H1 (cell line): ENCODE measurements around the gene C22orf39. TPM values are rescaled to one million over a fixed set of nuclear protein-coding genes. Genes with fewer than 3 reads are reported as not detected.

ENCODE experiments used
- CTCF ChIA-PET: fragments of 300-600 bp; sonication (Branson Sonifier 250); formaldehyde crosslinking; loops from one replicate; lab custom pipeline; 2021; ENCODE audit not compliant: partially characterized antibody; lab: Charles Lee
- POLR2A ChIA-PET: fragments of 300-600 bp; sonication (Branson Sonifier 250); formaldehyde crosslinking; loops from one replicate; lab custom pipeline; 2021; ENCODE audit warnings: inconsistent platforms; ENCODE audit not compliant: partially characterized antibody; lab: Charles Lee
- DNase-seq, 2 experiments: peaks; one replicate each; pipeline versions ENCODE4 v3.0.0 to v3.0.0-alpha.2; 2010 to 2022; ENCODE audit warnings: low spot score in 2 of 2, low read depth in 1 of 2, mixed read lengths in 1 of 2
- FAIRE-seq: peaks from 2 replicates; lab custom pipeline; 2011; peaks lifted over from hg19 to GRCh38; lab: Jason Lieb, UNC
- H2AFZ ChIP-seq: 2 replicates; pipeline ENCODE4 v1.8.1; 2012; ENCODE audit warnings: low read length, inconsistent platforms
- H2AK5ac ChIP-seq: 2 replicates; pipeline ENCODE4 v1.6.1; 2013; ENCODE audit warnings: low read depth, low read length
- H2BK120ac ChIP-seq: replicated peaks from 2 replicates; pipeline ENCODE3; 2013; ENCODE audit warnings: low read depth, low read length, inconsistent platforms
- H2BK12ac ChIP-seq: 2 replicates; pipeline ENCODE4 v1.6.1; 2013; ENCODE audit warnings: low read depth, low read length
- H2BK15ac ChIP-seq: 2 replicates; pipeline ENCODE4 v1.6.1; 2013; ENCODE audit warnings: low read length
- H2BK20ac ChIP-seq: 2 replicates; pipeline ENCODE4 v1.6.1; 2013; ENCODE audit warnings: low read length
- H2BK5ac ChIP-seq: 2 replicates; pipeline ENCODE4 v1.6.1; 2013; ENCODE audit warnings: low read depth, low read length
- H3K14ac ChIP-seq: 2 replicates; pipeline ENCODE4 v1.6.1; 2013; ENCODE audit warnings: inconsistent platforms; ENCODE audit not compliant: insufficient read length
- H3K18ac ChIP-seq: 2 replicates; pipeline ENCODE4 v1.6.1; 2013; ENCODE audit warnings: low read length; ENCODE audit errors: extremely low read depth
- H3K23ac ChIP-seq: 2 replicates; pipeline ENCODE4 v1.6.1; 2013; ENCODE audit warnings: inconsistent platforms; ENCODE audit not compliant: insufficient read length
- H3K23me2 ChIP-seq: 2 replicates; pipeline ENCODE4 v1.6.1; 2013; ENCODE audit warnings: low read depth, low read length
- H3K27ac ChIP-seq: 2 replicates; pipeline ENCODE4 v1.6.1; 2011; ENCODE audit warnings: low read depth, low read length, inconsistent platforms
- H3K27me3 ChIP-seq, 4 experiments: replicated peaks in 1 of 4; 1 replicate in 1 of 4; 2 replicates in 3 of 4; pipeline versions ENCODE4 v1.6.1 to v1.8.1; 2011 to 2013; ENCODE audit warnings: low read length in 3 of 4, mild to moderate bottlenecking in 3 of 4, inconsistent platforms in 2 of 4, mixed read lengths in 2 of 4, moderate library complexity in 1 of 4; ENCODE audit not compliant: control insufficient read depth in 3 of 4, insufficient read depth in 3 of 4; ENCODE audit errors: extremely low read depth in 1 of 4
- H3K36me3 ChIP-seq, 4 experiments: 2 replicates each; pipeline versions ENCODE4 v1.6.1 to v1.8.1; 2011 to 2013; ENCODE audit warnings: mild to moderate bottlenecking in 4 of 4, low read length in 3 of 4, moderate library complexity in 2 of 4, control low read depth in 1 of 4, inconsistent platforms in 1 of 4; ENCODE audit not compliant: insufficient read depth in 4 of 4, control insufficient read depth in 2 of 4
- H3K4ac ChIP-seq: replicated peaks from 2 replicates; pipeline ENCODE3; 2013; ENCODE audit warnings: low read length, low read depth, mixed read lengths, inconsistent platforms; ENCODE audit not compliant: insufficient read length
- H3K4me1 ChIP-seq, 4 experiments: replicated peaks in 1 of 4; 1 replicate in 1 of 4; 2 replicates in 3 of 4; pipeline versions ENCODE4 v1.6.1 to v1.8.1; 2011 to 2013; ENCODE audit warnings: low read length in 3 of 4, inconsistent platforms in 2 of 4, mixed read lengths in 1 of 4; ENCODE audit not compliant: insufficient read depth in 4 of 4, control insufficient read depth in 3 of 4
- H3K4me2 ChIP-seq, 2 experiments: 2 replicates each; pipeline versions ENCODE4 v1.6.1 to v1.8.1; 2011 to 2013; ENCODE audit warnings: low read depth in 2 of 2, low read length in 2 of 2, control low read depth in 1 of 2, inconsistent platforms in 1 of 2, mild to moderate bottlenecking in 1 of 2; ENCODE audit not compliant: insufficient read depth in 1 of 2
- H3K4me3 ChIP-seq, 4 experiments: fragments of 200-600, 300-600 bp in 1 of 4; sonication (generic), shearing (Covaris generic), sonication (Bioruptor Twin) in 1 of 4; 2 replicates each; pipeline versions ENCODE4 v1.5.1 to v1.8.1; 2011 to 2016; ENCODE audit warnings: low read length in 4 of 4, low read depth in 3 of 4, control low read depth in 2 of 4, inconsistent platforms in 2 of 4, mild to moderate bottlenecking in 2 of 4, mixed read lengths in 1 of 4, moderate library complexity in 1 of 4; ENCODE audit not compliant: insufficient read depth in 2 of 4; ENCODE audit errors: extremely low read depth in 1 of 4
- H3K56ac ChIP-seq: replicated peaks from 2 replicates; pipeline ENCODE3; 2013; ENCODE audit warnings: low read depth, mild to moderate bottlenecking, mixed read lengths, low read length, inconsistent platforms; ENCODE audit not compliant: insufficient read length
- H3K79me1 ChIP-seq: 2 replicates; pipeline ENCODE4 v1.6.1; 2013; ENCODE audit warnings: low read depth, low read length, control low read depth
- H3K79me2 ChIP-seq, 2 experiments: 2 replicates each; pipeline versions ENCODE4 v1.6.1 to v1.8.1; 2012 to 2013; ENCODE audit warnings: low read length in 2 of 2, mild to moderate bottlenecking in 2 of 2, inconsistent platforms in 1 of 2; ENCODE audit not compliant: insufficient read depth in 2 of 2, control insufficient read depth in 1 of 2
- H3K9ac ChIP-seq, 4 experiments: replicated peaks in 1 of 4; 1 replicate in 1 of 4; 2 replicates in 3 of 4; pipeline versions ENCODE4 v1.6.1 to v1.8.1; 2011 to 2013; ENCODE audit warnings: low read depth in 3 of 4, low read length in 3 of 4, control low read depth in 2 of 4, mild to moderate bottlenecking in 2 of 4, moderate library complexity in 2 of 4, inconsistent platforms in 1 of 4; ENCODE audit errors: extremely low read depth in 1 of 4
- H3K9me3 ChIP-seq, 2 experiments: 2 replicates each; pipeline versions ENCODE4 v1.6.1 to v1.8.1; 2012 to 2013; ENCODE audit warnings: mild to moderate bottlenecking in 2 of 2, moderate library complexity in 2 of 2, control low read depth in 1 of 2, inconsistent platforms in 1 of 2, low read depth in 1 of 2, low read length in 1 of 2, mixed read lengths in 1 of 2; ENCODE audit not compliant: insufficient read depth in 2 of 2
- H4K20me1 ChIP-seq, 2 experiments: replicated peaks in 1 of 2; 2 replicates each; pipeline versions ENCODE3 to v1.8.1; 2011 to 2013; ENCODE audit warnings: inconsistent platforms in 2 of 2, low read length in 2 of 2, mild to moderate bottlenecking in 1 of 2; ENCODE audit not compliant: insufficient read depth in 2 of 2, control insufficient read depth in 1 of 2
- H4K5ac ChIP-seq: 2 replicates; pipeline ENCODE4 v1.6.1; 2013; ENCODE audit warnings: low read length, low read depth, mixed read lengths, inconsistent platforms; ENCODE audit not compliant: insufficient read length
- H4K8ac ChIP-seq: 2 replicates; pipeline ENCODE4 v1.8.0; 2013; ENCODE audit warnings: mild to moderate bottlenecking, moderate library complexity, low read length, inconsistent platforms; ENCODE audit not compliant: insufficient read depth; ENCODE audit errors: extremely low read depth
- H4K91ac ChIP-seq: replicated peaks from 2 replicates; pipeline ENCODE3; 2013; ENCODE audit warnings: low read length, mixed read lengths, inconsistent platforms; ENCODE audit not compliant: insufficient read length
- FOSL1 ChIP-seq: IDR thresholded peaks from 2 replicates; pipeline ENCODE4 v1.6.1; 2011; ENCODE audit warnings: mild to moderate bottlenecking, low read depth, low read length, moderate library complexity; ENCODE audit not compliant: insufficient read depth
- PHF8 ChIP-seq: fragments of 200-600 bp; sonication (generic); conservative IDR thresholded peaks from 2 replicates; pipeline ENCODE4 v1.7.1; 2012; ENCODE audit warnings: low read depth, mild to moderate bottlenecking, inconsistent platforms, low read length, moderate library complexity
- RAD21 ChIP-seq, 2 experiments: IDR thresholded peaks in 1 of 2; conservative IDR thresholded peaks in 1 of 2; 2 replicates each; pipeline ENCODE4 v1.6.1; 2011; ENCODE audit warnings: low read depth in 2 of 2, low read length in 2 of 2, improper control_type of control experiment in 1 of 2, inconsistent platforms in 1 of 2, mild to moderate bottlenecking in 1 of 2, moderate library complexity in 1 of 2
- SAP30 ChIP-seq: fragments of 300-600 bp; sonication (generic); IDR thresholded peaks from 2 replicates; pipeline ENCODE4 v1.7.1; 2012; ENCODE audit warnings: low read length, moderate library complexity, mild to moderate bottlenecking, inconsistent platforms; ENCODE audit not compliant: insufficient read depth, insufficient replicate concordance
- SP4 ChIP-seq: IDR thresholded peaks from 2 replicates; pipeline ENCODE4 v1.6.1; 2012; ENCODE audit warnings: low read length, inconsistent platforms
- ZNF274 ChIP-seq: IDR thresholded peaks from 2 replicates; pipeline ENCODE4 v1.7.0; 2012; ENCODE audit warnings: low read length, borderline replicate concordance; ENCODE audit errors: extremely low read depth
- WGBS, 2 experiments: shearing (Covaris generic) in 1 of 2; methylation state at CpG; one replicate each; pipeline versions ENCODE4 v1.1.6 to v1.1.7; 2013 to 2015; ENCODE audit warnings: low lambda C conversion rate in 2 of 2, mixed read lengths in 2 of 2, inconsistent platforms in 1 of 2, low coverage in 1 of 2, missing lambda C conversion rate in 1 of 2; ENCODE audit not compliant: insufficient replicate concordance in 2 of 2, insufficient coverage in 1 of 2, insufficient read length in 1 of 2; ENCODE audit errors: extremely low coverage in 1 of 2, missing lambda C conversion rate in 1 of 2; 5-methylcytosine and 5-hydroxymethylcytosine counted together
- polyA plus RNA-seq, 7 experiments: library from polyadenylated mRNA; depleted of rRNA in 3 of 7; stranded (reverse) in 5 of 7; unstranded in 2 of 7; fragments of >200 nt in 5 of 7; fragments of 200-250 nt in 2 of 7; gene quantifications; 1 replicate in 5 of 7; 2 replicates in 1 of 7; 4 replicates in 1 of 7; pipeline versions ENCODE4 v1.2.1 to v1.2.3, GENCODE V29; 2011 to 2013; ENCODE audit warnings: missing spikeins in 2 of 7, mixed read lengths in 2 of 7
- total RNA-seq: library from RNA; stranded (reverse); fragmentation: NEBNext Ultra II Directional; extraction: Animal tissue kit (Norgen Biotek cat#: 25700); gene quantifications from 2 replicates; pipeline ENCODE4 v1.2.1, GENCODE V29; 2021

C22orf39 gene
- total and polyA plus RNA-seq, 2 of the 8 experiments (the other 6 are each of a cell fraction or from before 2014, with no cell fraction given) = 22.7 to 27.7 TPM

DNA sequence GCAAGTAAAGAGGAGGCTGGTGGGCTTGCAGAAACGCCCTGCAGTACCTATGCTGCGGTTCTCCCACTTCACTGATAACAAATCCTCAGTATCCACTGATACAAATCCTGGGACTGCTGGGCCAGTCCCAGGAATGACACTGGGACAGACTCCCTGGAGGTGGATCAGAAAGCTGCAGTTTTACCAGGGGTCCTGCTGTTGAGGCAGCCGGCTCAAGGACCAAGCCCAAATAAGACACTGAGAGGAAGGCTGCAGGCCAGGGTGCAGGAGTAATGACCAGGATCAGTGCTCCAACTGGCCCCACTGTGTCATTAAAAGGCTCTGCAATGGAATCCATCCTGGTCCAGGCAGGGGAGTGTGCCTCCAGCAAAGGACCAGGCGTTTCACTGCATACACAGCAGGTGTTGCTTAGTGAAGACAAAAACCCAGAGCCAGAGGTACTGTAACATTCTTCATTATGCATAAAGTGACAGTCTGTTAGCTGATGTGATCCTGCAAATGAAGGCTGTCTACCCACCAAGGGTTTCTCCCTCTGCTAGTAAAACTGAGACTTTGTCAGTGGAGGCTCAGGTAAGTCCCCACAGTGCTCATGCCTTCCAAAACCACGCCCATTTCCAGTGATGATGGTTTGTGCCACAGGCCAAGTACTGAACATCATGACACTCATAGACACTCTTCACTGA is 1.4 kb upstream of the C22orf39 start:
- Histone ChIP-seq H4K91ac (no peak overlapping the region), H3K4me3 (peak overlapping the region; percentile 76 to 96 (median 92); a peak in 6 of 8 replicates), H3K4ac (no peak overlapping the region), H2BK20ac (no peak overlapping the region), H3K27me3 (no peaks in the 10 kb centered on the region; a peak in 2 of 7 replicates), H3K4me1 (peaks cover 0 to 8% (median 3%) of the 10 kb centered on the region in 4 experiments; a peak in 2 of 7 replicates), H2BK12ac (no peak overlapping the region), H2BK15ac (no peak overlapping the region), H4K8ac (no peak overlapping the region), H2AFZ (no peak overlapping the region), H2AK5ac (no peak overlapping the region), H3K23ac (no peak overlapping the region), H3K56ac (no peak overlapping the region), H3K9ac (no peak overlapping the region; a peak in 1 of 7 replicates), H3K79me2 (peaks cover 3 to 29% of the 10 kb centered on the region in 2 experiments; a peak in 3 of 4 replicates), H3K36me3 (peaks cover 4 to 28% (median 19%) of the 10 kb centered on the region in 4 experiments), H3K79me1 (peaks cover 4% of the 10 kb centered on the region; the same call in 1 of the 2 replicates), H3K9me3 (no peaks in the 10 kb centered on the region), H3K14ac (no peak overlapping the region), H4K5ac (no peak overlapping the region), H3K27ac (no peak overlapping the region), H2BK5ac (no peak overlapping the region; the same call in 1 of the 2 replicates), H2BK120ac (no peak overlapping the region), H4K20me1 (peaks cover 18 to 28% of the 10 kb centered on the region in 2 experiments), H3K23me2 (peaks cover 7% of the 10 kb centered on the region; the same call in 1 of the 2 replicates), H3K18ac (no peak overlapping the region), H3K4me2 (peak overlapping the region; percentile 85 to 99)
- ChIA-PET CTCF (interaction anchor here (1.8 kb wide), 1 partner anchor 181 kb away, joined by 4 read pairs; no protein-coding TSS in a partner anchor), POLR2A (interaction anchor here (1.2 to 6.7 kb wide), 5 partner anchors 9 to 35 kb away, joined by 3 to 127 read pairs (median 5); partner anchors contain the start of genes HIRA and MRPL40)
- DNase-seq = no peak
- 81% methylated on average over 5 of the region's 5 CpGs; no CpG with 5 or more reads in 1 of the 2 experiments for WGBS, 2 experiments
- FAIRE-seq = no peak
- TF ChIP-seq SP4 = no peak
- no peak for TF ChIP-seq ZNF274
- no peak for TF ChIP-seq SAP30
- no peak for TF ChIP-seq RAD21 (IDR thresholded peaks at IDR 0.05 in 1 of 2, conservative IDR thresholded peaks at IDR 0.05 in 1 of 2; ENCODE audit: low read depth in 2 of 2, low read length in 2 of 2)
- no peak for TF ChIP-seq PHF8
- TF ChIP-seq FOSL1 = no peak
